Stimulated activated CD8-positive, alpha-beta memory T cell treated with anti-CD3 and anti-CD28 coated beads, Interleukin-15, amount 100 ng/mL, for 24 hours (primary cell): ENCODE results near the gene STK17B.

Experiments used
- DNase-seq: peaks from one replicate; pipeline ENCODE4 v3.0.0-alpha.2; 2020; ENCODE audit warnings: low read depth

Gene STK17B

GRCh38 chr2:196155575-196155974 lies 15.8 kb downstream of the STK17B start:
- no peak for DNase-seq

- DNase-seq = no peak
Measured at GRCh38 chr2:196153480-196153879, 17.9 kb downstream of the STK17B start.

GRCh38 chr2:196149948-196150347 lies 21.4 kb downstream of the STK17B start:
- no peak for DNase-seq

GRCh38 chr2:196148736-196149135 lies 22.6 kb downstream of the STK17B start:
- DNase-seq = no peak

- no peak for DNase-seq
Measured at GRCh38 chr2:196145256-196145655, 26.1 kb downstream of the STK17B start.

- no peak for DNase-seq
Measured at GRCh38 chr2:196144513-196145126, 26.8 kb downstream of the STK17B start.

- DNase-seq = no peak
Measured at GRCh38 chr2:196143730-196144131, 27.6 kb downstream of the STK17B start.

- no peak for DNase-seq
Measured at GRCh38 chr2:196142825-196143224, 28.6 kb downstream of the STK17B start.

- no peak for DNase-seq
Measured at GRCh38 chr2:196140213-196140612, 31.2 kb downstream of the STK17B start.

- no peak for DNase-seq
Measured at GRCh38 chr2:196137271-196137670, 34.1 kb downstream of the STK17B start.

GRCh38 chr2:196136151-196136550 lies 35.2 kb downstream of the STK17B start:
- DNase-seq = no peak

- DNase-seq = no peak
Measured at GRCh38 chr2:196131949-196132925, 39.1 kb downstream of the STK17B start.

GRCh38 chr2:196131384-196131937 lies 39.9 kb downstream of the STK17B start:
- peak; percentile 25 for DNase-seq

GRCh38 chr2:196130039-196130825 lies 41.1 kb downstream of the STK17B start:
- DNase-seq = no peak

- DNase-seq = no peak
Measured at GRCh38 chr2:196128749-196129148, 42.6 kb downstream of the STK17B start.

- DNase-seq = no peak
Measured at GRCh38 chr2:196125596-196125995, 45.8 kb downstream of the STK17B start.

GRCh38 chr2:196123679-196124373 lies 47.6 kb downstream of the STK17B start:
- DNase-seq = no peak

- DNase-seq = no peak
Measured at GRCh38 chr2:196119926-196120325, 51.5 kb downstream of the STK17B start.

- DNase-seq = no peak
Measured at GRCh38 chr2:196117214-196117705, 54.1 kb downstream of the STK17B start.

- DNase-seq = no peak
Measured at GRCh38 chr2:196113061-196113974, 58.1 kb downstream of the STK17B start.
